T-cell (primary cell): ENCODE data around the gene MYLK4. TPM values are rescaled to one million over a fixed set of nuclear protein-coding genes. Genes with fewer than 3 reads are reported as not detected.

Experiments used
- ATAC-seq, 4 experiments: fragments of 200-7000 bp in 3 of 4; fragments of 150-1000 bp in 1 of 4; cut with Tn5 transposase; replicated peaks in 1 of 4; 1 replicate in 3 of 4; 2 replicates in 1 of 4; pipeline ENCODE4 v1.10.0; 2021; ENCODE audit warnings: moderate library complexity in 3 of 4, mild to moderate bottlenecking in 2 of 4, moderate number of reproducible peaks in 1 of 4
- CTCF ChIA-PET, 2 donors: fragments of 300-600 bp; sonication (Branson Sonifier 250); formaldehyde crosslinking; loops; one replicate each; lab custom pipeline; 2022; ENCODE audit warnings: antibody characterized with exemption in 2 of 2; lab: Charles Lee
- POLR2A ChIA-PET, 2 donors: fragments of 300-600 bp; sonication (Branson Sonifier 250); formaldehyde crosslinking; loops; one replicate each; lab custom pipeline; 2022; ENCODE audit warnings: antibody characterized with exemption in 2 of 2; lab: Charles Lee
- DNase-seq, 35 experiments: peaks; one replicate each; pipeline versions ENCODE4 v3.0.0 to v3.0.0-alpha.2; 2013 to 2023
- H3K27ac ChIP-seq: one replicate; pipeline ENCODE4 v1.5.1; 2013; ENCODE audit warnings: low read length
- H3K27me3 ChIP-seq, 2 experiments: replicated peaks in 1 of 2; 1 replicate in 1 of 2; 2 replicates in 1 of 2; pipeline versions ENCODE4 v1.6.1 to v1.7.0; 2013; ENCODE audit warnings: low read length in 1 of 2, mixed read lengths in 1 of 2; ENCODE audit not compliant: control insufficient read depth in 2 of 2, insufficient read depth in 2 of 2; ENCODE audit errors: extremely low read depth in 1 of 2
- H3K36me3 ChIP-seq, 2 donors: 1 replicate in 1 of 2; 2 replicates in 1 of 2; pipeline versions ENCODE4 v1.6.1 to v1.7.0; 2013; ENCODE audit warnings: low read length in 1 of 2; ENCODE audit not compliant: control insufficient read depth in 2 of 2, insufficient read depth in 1 of 2; ENCODE audit errors: extremely low read depth in 1 of 2
- H3K4me1 ChIP-seq, 2 experiments: 1 replicate in 1 of 2; 2 replicates in 1 of 2; pipeline versions ENCODE4 v1.6.1 to v1.7.0; 2013; ENCODE audit warnings: low read length in 2 of 2, mixed read lengths in 1 of 2; ENCODE audit not compliant: insufficient read depth in 2 of 2, control insufficient read depth in 1 of 2; ENCODE audit errors: extremely low read depth in 1 of 2
- H3K4me3 ChIP-seq, 2 donors: 1 replicate in 1 of 2; 2 replicates in 1 of 2; pipeline versions ENCODE4 v1.5.1 to v1.7.0; 2013; ENCODE audit warnings: mild to moderate bottlenecking in 2 of 2, low read length in 1 of 2, moderate library complexity in 1 of 2; ENCODE audit not compliant: control insufficient read depth in 1 of 2; ENCODE audit errors: extremely low read depth in 1 of 2
- H3K9me3 ChIP-seq: 2 replicates; pipeline ENCODE4 v1.7.0; 2013
- H3K27ac Mint-ChIP-seq, 2 donors: one replicate each; pipeline ENCODE4 v1.8.0; 2020 to 2021; ENCODE audit warnings: mild to moderate bottlenecking in 2 of 2, mixed read lengths in 2 of 2
- H3K27me3 Mint-ChIP-seq, 2 donors: one replicate each; pipeline ENCODE4 v1.8.0; 2021 to 2022; ENCODE audit warnings: mixed read lengths in 2 of 2
- H3K36me3 Mint-ChIP-seq: one replicate; pipeline ENCODE4 v1.8.0; 2021; ENCODE audit warnings: mixed read lengths
- H3K4me1 Mint-ChIP-seq, 3 donors: one replicate each; pipeline ENCODE4 v1.8.0; 2020 to 2022; ENCODE audit warnings: mixed read lengths in 3 of 3, mild to moderate bottlenecking in 1 of 3
- H3K4me3 Mint-ChIP-seq, 3 donors: one replicate each; pipeline ENCODE4 v1.8.0; 2020 to 2022; ENCODE audit warnings: mild to moderate bottlenecking in 3 of 3, mixed read lengths in 3 of 3, moderate library complexity in 3 of 3
- H3K9me3 Mint-ChIP-seq, 3 donors: one replicate each; pipeline ENCODE4 v1.8.0; 2020 to 2022; ENCODE audit warnings: mixed read lengths in 3 of 3
- WGBS: methylation state at CpG from one replicate; pipeline ENCODE4 v1.1.5; 2013; ENCODE audit warnings: missing lambda C conversion rate; ENCODE audit not compliant: insufficient coverage; 5-methylcytosine and 5-hydroxymethylcytosine counted together
- total RNA-seq, 35 experiments: library from RNA in 6 of 35; stranded (reverse) in 6 of 35; fragments of 120-200 nt in 1 of 35; gene quantifications; one replicate each; pipeline versions ENCODE4 v1.2.1 to v1.2.4 and lab custom pipeline; 2013 to 2026

The MYLK4 gene
- total RNA-seq, 5 donors from 2014 or later (not counting 1 experiment from before 2014, with no cell fraction given) = 0.58 to 1.4 (median 1.0) TPM

DNA sequence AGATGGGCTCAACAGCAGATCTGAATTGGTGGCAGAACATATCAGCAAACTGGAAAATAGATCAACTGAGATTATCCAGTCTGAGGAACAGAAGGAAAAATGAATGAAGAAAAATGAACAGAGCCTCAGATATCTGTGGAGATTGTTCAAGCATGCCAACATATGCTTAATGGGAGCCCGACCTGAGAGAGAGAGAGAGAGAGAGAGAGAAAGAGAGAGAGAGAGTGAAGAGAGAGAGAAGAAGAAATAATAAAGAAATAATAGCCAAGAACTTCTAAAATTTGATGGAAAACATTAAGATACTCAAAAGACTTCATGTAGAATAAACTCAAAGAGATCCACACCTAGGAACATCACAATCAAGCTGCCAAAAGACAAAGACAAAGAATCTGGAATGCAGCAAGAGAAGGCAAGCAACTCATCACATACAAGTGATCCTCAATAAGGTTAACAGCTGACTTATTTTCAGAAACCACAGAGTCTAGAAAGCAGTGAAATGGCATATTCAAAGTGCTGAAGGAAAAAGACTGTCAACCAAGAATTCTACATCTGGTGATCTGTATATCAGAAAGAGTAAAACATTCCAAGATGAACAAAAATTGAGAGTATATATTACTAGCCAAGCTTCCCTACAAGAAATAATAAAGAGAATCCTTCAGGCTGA, 97.2 kb downstream of the MYLK4 start:
- Histone ChIP-seq H3K27me3 (no peaks in the 10 kb centered on the region), H3K27ac (no peak overlapping the region), H3K9me3 (no peaks in the 10 kb centered on the region), H3K4me3 (no peak overlapping the region), H3K4me1 (no peaks in the 10 kb centered on the region), H3K36me3 (no peaks in the 10 kb centered on the region)
- Mint-ChIP-seq H3K27me3 (peaks cover 3 to 9% of the 10 kb centered on the region in 2 donors), H3K4me1 (no peaks in the 10 kb centered on the region), H3K9me3 (peaks cover 0 to 7% (median 0%) of the 10 kb centered on the region in 3 donors), H3K27ac (no peak overlapping the region), H3K36me3 (no peaks in the 10 kb centered on the region), H3K4me3 (no peak overlapping the region)
- DNase-seq (no peak), ATAC-seq (no peak)
- ChIA-PET POLR2A (no interaction called here), CTCF (interaction anchor here (1.0 to 2.0 kb wide), 3 partner anchors 18 to 22 kb away, joined by 3 to 5 read pairs (median 4); no protein-coding TSS in a partner anchor)
- WGBS = 50% methylated on average over 1 of the region's 1 CpG

DNA sequence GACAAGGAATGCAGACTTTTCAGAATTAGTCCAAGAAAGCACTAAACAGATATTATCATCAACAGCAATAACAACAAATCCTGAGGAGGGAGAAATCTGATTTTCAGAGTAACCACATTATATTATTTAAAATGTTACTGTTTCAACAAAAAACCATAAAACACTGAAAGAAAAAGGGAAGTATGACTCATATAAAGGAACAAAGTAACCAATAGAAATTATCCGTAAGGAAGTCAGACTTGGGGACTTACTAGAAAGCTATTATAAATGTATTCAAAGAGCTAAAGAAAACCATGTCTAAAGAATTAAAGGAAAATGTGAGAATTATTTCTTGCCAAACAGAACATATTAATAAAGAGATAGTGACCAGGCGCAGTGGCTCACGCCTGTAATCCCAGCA, 98.1 kb downstream of the MYLK4 start:
- no CpG with 5 or more reads among the region's 3 CpGs for WGBS
- H3K4me3 ChIP-seq = no peak overlapping the region
- H3K4me3 Mint-ChIP-seq = no peak overlapping the region
- no peak for ATAC-seq
- peaks cover 0 to 7% (median 0%) of the 10 kb centered on the region in 3 donors for H3K9me3 Mint-ChIP-seq
- no peaks in the 10 kb centered on the region for H3K27me3 ChIP-seq
- ChIA-PET CTCF (interaction anchor here (0.7 to 2.0 kb wide), 2 partner anchors 18 kb away, joined by 3 to 5 read pairs; no protein-coding TSS in a partner anchor), POLR2A (no interaction called here)
- no peak for DNase-seq
- no peaks in the 10 kb centered on the region for H3K36me3 Mint-ChIP-seq
- H3K27ac ChIP-seq = no peak overlapping the region
- no peak overlapping the region for H3K27ac Mint-ChIP-seq
- H3K27me3 Mint-ChIP-seq = peaks cover 3 to 13% of the 10 kb centered on the region in 2 donors
- H3K9me3 ChIP-seq = no peaks in the 10 kb centered on the region
- H3K4me1 ChIP-seq = no peaks in the 10 kb centered on the region
- no peaks in the 10 kb centered on the region for H3K4me1 Mint-ChIP-seq
- H3K36me3 ChIP-seq = no peaks in the 10 kb centered on the region

DNA sequence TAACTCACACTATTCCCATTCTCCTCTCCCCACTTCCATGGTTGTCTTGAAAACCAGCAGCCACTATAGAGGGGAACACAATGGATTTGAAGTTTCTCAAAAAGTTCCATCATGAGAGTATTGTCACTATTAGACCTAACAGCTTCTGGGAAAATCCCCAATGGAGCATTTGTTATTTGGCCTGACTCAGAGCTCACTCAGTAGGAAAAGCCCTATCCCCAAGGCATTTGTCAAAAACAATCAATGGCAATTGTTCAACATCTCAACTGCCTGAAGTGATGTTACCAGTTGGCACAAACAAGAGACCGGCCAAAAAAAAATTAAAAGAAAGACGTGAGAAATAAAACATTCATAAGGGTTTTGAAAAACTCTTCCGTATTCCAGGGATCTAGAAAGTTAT, 98.8 kb downstream of the MYLK4 start:
- H3K4me1 ChIP-seq = no peaks in the 10 kb centered on the region
- H3K4me3 ChIP-seq = no peak overlapping the region
- 94% methylated on average over 2 of the region's 3 CpGs for WGBS
- Mint-ChIP-seq H3K27ac (no peak overlapping the region), H3K36me3 (no peaks in the 10 kb centered on the region), H3K4me1 (no peaks in the 10 kb centered on the region), H3K4me3 (no peak overlapping the region), H3K9me3 (peaks cover 0 to 7% (median 0%) of the 10 kb centered on the region in 3 donors), H3K27me3 (peaks cover 4 to 19% of the 10 kb centered on the region in 2 donors)
- H3K27ac ChIP-seq = no peak overlapping the region
- CTCF ChIA-PET = no interaction called here
- H3K27me3 ChIP-seq = no peaks in the 10 kb centered on the region
- no peaks in the 10 kb centered on the region for H3K9me3 ChIP-seq
- POLR2A ChIA-PET = no interaction called here
- ATAC-seq = no peak
- no peaks in the 10 kb centered on the region for H3K36me3 ChIP-seq
- no peak for DNase-seq

DNA sequence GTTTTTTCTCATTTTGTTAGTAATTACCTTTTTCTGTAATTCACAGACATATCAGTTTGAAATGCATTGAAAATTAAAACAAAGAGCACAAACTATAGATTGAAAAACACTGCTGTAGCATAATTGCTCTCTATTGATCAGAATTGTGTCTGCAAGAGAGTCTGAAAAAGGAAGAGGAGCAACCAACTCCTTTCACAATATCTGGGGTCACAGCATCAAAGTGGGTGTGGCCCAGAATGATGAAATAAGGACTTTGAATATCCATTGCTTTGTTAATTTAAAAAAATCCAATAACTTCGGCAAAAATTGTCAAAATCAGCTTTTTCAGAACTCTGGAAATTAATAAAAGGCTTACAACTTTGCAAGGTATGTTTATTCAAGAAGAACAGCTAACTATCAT, 99.2 kb downstream of the MYLK4 start:
- Mint-ChIP-seq H3K27ac (no peak overlapping the region), H3K27me3 (peaks cover 8 to 23% of the 10 kb centered on the region in 2 donors)
- CTCF ChIA-PET = no interaction called here

DNA sequence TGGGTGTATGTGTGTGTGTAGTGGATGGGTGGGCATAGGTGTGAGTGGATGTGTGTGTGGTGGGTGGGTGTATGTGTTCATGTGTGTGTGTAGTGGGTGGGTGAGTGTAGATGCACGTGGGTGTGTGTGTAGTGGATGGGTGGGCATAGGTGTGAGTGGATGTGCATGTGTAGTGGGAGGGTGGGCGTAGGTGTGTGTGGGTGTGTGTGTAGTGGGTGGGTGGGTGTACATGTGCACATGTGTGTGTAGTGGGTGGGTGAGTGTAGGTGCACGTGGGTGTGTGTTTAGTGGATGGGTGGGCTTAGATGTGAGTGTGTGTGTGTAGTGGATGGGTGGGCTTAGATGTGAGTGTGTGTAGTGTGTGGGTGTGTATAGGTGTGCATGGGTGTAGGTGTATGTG, 104.4 kb downstream of the MYLK4 start:
- ATAC-seq = no peak
- WGBS = 70% methylated on average over 3 of the region's 3 CpGs
- H3K27me3 Mint-ChIP-seq = peaks cover 27 to 55% of the 10 kb centered on the region in 2 donors

More for the DNA sequence above, 99.2 kb downstream of the MYLK4 start:
- Mint-ChIP-seq H3K4me1 (no peaks in the 10 kb centered on the region), H3K4me3 (no peak overlapping the region), H3K36me3 (no peaks in the 10 kb centered on the region), H3K9me3 (peaks cover 0 to 7% (median 0%) of the 10 kb centered on the region in 3 donors)
- peaks cover 0 to 4% of the 10 kb centered on the region in 2 experiments for H3K27me3 ChIP-seq
- POLR2A ChIA-PET = no interaction called here
- H3K9me3 ChIP-seq = no peaks in the 10 kb centered on the region
- no peak overlapping the region for H3K27ac ChIP-seq
- H3K4me1 ChIP-seq = no peaks in the 10 kb centered on the region
- no peaks in the 10 kb centered on the region for H3K36me3 ChIP-seq
- H3K4me3 ChIP-seq = no peak overlapping the region
- ATAC-seq (no peak), DNase-seq (no peak)
- no CpG with 5 or more reads among the region's 1 CpG for WGBS

DNA sequence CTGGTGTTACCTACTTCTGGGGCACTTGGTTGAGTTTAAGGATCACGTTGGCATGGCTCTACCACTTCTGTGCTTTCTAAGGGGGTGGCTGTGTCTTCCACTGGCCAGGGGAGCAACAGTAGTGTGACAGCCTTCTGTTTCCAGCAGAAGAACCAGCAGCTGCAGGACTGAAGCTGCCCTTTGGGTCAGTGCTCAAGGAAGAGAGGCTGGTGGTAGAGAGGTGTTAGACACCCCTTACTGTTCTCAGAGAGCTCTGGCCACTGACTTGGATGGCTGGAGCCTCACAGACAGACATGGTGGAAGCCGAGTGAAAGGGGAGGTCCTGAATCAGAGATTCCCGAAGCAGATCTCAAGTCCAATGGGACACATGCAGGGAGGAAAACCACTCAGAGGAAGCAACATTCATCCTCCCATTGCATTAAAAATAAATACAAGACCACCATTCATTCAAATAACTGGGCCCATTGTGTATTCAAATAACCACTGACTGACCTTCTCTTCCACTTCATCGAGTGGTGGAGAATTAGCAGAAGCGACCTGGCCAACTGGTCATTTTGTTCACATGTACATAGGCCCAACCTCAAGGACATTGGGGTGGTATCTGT, 106.7 kb downstream of the MYLK4 start:
- ChIA-PET CTCF (interaction anchor here in 1 of 2 donors (2.6 kb wide), 1 partner anchor 9 kb away, joined by 10 read pairs; no protein-coding TSS in a partner anchor), POLR2A (no interaction called here)
- Mint-ChIP-seq H3K4me3 (no peak overlapping the region), H3K27me3 (peaks cover 40 to 70% of the 10 kb centered on the region in 2 donors), H3K4me1 (no peaks in the 10 kb centered on the region), H3K9me3 (no peaks in the 10 kb centered on the region), H3K36me3 (no peaks in the 10 kb centered on the region), H3K27ac (no peak overlapping the region)
- no peaks in the 10 kb centered on the region for H3K9me3 ChIP-seq
- DNase-seq = no peak
- peaks cover 0 to 41% of the 10 kb centered on the region in 2 experiments for H3K27me3 ChIP-seq
- no peak overlapping the region for H3K4me3 ChIP-seq
- H3K36me3 ChIP-seq = no peaks in the 10 kb centered on the region
- H3K27ac ChIP-seq = no peak overlapping the region
- H3K4me1 ChIP-seq = no peaks in the 10 kb centered on the region
- WGBS = 71% methylated on average over 1 of the region's 5 CpGs
- no peak for ATAC-seq

More for the DNA sequence above, 104.4 kb downstream of the MYLK4 start:
- H3K27ac Mint-ChIP-seq = no peak overlapping the region
- H3K4me3 ChIP-seq = no peak overlapping the region
- no peaks in the 10 kb centered on the region for H3K9me3 ChIP-seq
- DNase-seq = no peak
- H3K36me3 Mint-ChIP-seq = no peaks in the 10 kb centered on the region
- H3K27me3 ChIP-seq = peaks cover 0 to 27% of the 10 kb centered on the region in 2 experiments
- H3K36me3 ChIP-seq = no peaks in the 10 kb centered on the region
- POLR2A ChIA-PET = no interaction called here
- H3K9me3 Mint-ChIP-seq = no peaks in the 10 kb centered on the region
- CTCF ChIA-PET = interaction anchor here in 1 of 2 donors (2.6 kb wide), 1 partner anchor 11 kb away, joined by 10 read pairs; no protein-coding TSS in a partner anchor
- H3K4me3 Mint-ChIP-seq = no peak overlapping the region
- no peak overlapping the region for H3K27ac ChIP-seq
- no peaks in the 10 kb centered on the region for H3K4me1 Mint-ChIP-seq
- H3K4me1 ChIP-seq = no peaks in the 10 kb centered on the region
